T-helper 2 cell treated with Interferon-gamma antibody and Interleukin-4, amounts not matched to agents 100 ng/mL and 5 ng/mL, for 36 hours (primary cell): ENCODE data around the gene NCF4. TPM values are rescaled to one million over a fixed set of nuclear protein-coding genes. Genes with fewer than 3 reads are reported as not detected.

Experiments used
- intact Hi-C: fragments of 100-400 bp; cut with micrococcal nuclease; formaldehyde crosslinking; loops from one replicate; pipeline ENCODE4 v1.15.1; 2023
- total RNA-seq: library from RNA; stranded (reverse); gene quantifications from 2 replicates; pipeline ENCODE4 v1.2.3, GENCODE V29; 2022

The NCF4 gene
- 53.0 and 57.0 TPM in 2 replicates for total RNA-seq

GRCh38 chr22:36860821-36861659 lies at the start of gene NCF4:
Gene NCF4, plus strand, starts transcription at chr22:36861006. Its CDS starts 166 bp downstream, at chr22:36861172.
- intact Hi-C loops: loop anchor here (5.0 kb wide), 1 partner anchor 41 kb away; no protein-coding TSS in a partner anchor

GRCh38 chr22:36811094-36811800 lies 49.6 kb upstream of the NCF4 start:
- intact Hi-C loops: no loop called here

- intact Hi-C loops: no loop called here
Measured at GRCh38 chr22:36814801-36815200, 46.0 kb upstream of the NCF4 start.

DNA sequence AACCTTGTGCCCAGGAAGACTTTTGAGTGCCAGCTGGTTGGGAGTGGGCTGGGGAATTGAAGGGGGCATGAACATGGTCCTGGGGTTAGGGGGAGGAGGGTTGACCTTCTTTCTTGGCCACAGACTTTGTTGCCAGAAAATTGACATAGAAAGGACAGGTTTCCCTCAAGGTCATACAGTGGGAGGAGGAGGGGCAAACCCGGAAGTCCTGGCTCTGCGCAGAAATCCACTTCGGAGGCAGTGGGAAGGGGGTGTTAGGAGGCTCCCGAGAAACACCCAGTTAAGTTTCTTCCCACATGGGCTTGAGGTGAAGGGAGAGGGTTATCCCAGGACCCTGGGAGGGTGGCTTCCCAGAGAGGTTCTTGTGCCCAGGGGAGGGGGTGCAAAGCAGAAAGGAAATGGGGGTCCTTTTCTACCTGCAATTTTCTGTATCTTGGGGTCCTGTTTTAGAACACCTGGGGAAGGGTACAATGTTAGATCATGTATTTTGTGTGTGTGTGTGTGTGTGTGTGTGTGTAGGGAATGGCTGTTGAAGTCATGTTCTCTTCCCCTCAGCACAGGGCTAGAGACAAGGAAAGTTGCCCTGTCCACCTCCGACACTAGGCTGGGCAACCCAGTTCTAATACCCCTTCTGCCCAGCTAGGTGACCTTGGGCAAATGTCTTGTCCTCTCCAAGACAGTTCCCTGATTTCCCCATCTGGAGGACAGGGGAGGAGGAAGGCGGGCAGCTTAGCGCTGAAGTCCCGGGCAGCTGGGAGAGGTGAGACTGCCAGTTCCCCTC lies 45.1 kb upstream of the NCF4 start:
- intact Hi-C loops: no loop called here

GRCh38 chr22:36816339-36816635 lies 44.5 kb upstream of the NCF4 start:
- intact Hi-C loops: no loop called here

DNA sequence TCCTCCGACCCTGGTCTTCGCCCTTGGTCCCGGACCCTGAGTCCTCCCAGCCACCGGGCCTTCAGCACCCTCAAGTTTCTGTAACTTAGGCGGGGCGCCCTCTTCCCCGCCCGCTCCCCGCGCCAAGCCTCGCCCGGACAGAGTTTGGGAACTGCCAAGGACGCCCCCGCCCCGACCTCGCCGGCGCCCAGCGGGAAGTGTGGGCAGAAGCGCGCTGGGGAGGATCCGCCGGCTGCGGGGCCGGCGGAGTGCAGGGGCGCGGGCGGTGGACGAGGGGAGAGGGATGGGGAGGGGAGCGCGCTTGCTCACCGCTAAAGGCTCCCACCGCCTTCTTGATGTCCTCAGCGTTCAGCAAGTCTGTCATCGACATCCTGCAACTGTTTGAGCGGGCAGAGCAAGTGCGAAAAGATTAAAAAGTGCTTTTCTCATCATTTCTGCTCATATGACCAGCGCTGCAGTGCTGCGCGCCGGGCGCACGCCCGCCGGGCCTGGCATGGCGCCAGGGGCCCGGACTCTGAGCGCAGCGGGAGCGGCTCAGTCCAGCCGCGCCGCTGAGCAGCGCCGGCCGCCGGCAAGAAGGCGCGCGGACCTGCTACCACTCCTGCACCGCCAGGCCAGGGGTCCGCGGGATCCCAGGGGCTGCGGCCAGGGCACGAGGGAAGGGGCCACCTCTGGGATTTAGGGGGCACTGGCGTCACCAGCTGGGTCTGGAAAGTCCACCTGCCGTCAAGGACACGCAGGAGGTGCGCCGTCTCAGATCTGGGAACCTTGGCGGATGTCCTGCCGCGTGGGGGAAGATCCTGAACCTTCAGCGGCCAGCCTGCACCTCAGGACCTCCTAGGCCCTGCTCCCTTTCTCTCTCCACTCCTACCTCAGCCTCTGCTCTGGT lies 43.9 kb upstream of the NCF4 start, which contains the start of gene PVALB:
Gene PVALB (minus strand): TSS at position 400 of the 889 bp plus-strand sequence. CDS start 30 bp downstream, at position 370.
- intact Hi-C loops: no loop called here

DNA sequence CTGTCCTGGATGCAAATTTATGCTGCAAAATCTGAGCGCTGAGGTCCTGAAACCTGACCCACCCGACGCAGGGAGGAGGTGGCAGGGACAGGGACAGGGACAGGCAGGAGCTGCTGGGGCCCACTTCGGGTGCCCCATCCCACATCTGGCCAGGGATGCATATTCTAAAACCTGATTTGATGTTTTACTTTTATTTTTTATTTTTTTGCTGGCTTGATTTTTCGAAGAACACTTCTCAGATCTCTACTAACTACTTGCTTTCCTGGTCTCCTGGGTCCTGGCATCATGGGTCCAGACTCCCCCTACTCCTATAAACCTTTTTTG lies 43.3 kb upstream of the NCF4 start:
- intact Hi-C loops: no loop called here

DNA sequence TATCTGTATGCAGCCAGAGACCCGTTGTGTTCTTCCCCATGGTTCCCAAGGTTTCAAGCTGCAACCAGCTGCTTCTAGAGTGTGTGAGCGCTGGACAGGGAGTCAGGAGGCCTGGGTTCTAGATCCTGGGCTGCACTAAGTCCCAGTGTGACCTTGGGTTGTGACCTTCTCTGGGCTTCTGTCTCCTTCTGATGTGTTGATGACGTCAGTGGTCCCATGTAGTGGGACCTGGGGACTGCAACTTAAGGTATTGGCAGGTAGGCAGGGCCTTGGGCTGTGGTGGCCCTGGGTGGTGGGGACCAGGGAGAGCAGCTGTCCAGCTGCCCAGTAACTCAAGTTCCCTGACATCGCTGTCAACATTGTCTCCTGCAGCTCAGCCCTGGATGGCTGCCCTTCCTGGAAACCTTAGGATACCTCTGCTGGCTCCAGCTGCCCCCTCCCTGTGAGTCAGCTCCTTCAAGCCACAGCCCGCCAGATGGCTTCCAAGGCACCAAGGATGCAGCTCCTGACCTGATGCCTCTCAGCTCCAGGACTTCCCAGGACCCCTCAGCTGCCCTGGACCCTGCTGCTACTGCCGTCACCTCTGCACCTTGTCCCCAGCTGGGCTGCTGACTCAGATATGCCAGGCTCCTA lies 42.7 kb upstream of the NCF4 start:
- intact Hi-C loops: no loop called here

- intact Hi-C loops: no loop called here
Measured at GRCh38 chr22:36819112-36819511, 41.7 kb upstream of the NCF4 start.

- intact Hi-C loops: no loop called here
Measured at GRCh38 chr22:36822581-36822980, 38.2 kb upstream of the NCF4 start.

DNA sequence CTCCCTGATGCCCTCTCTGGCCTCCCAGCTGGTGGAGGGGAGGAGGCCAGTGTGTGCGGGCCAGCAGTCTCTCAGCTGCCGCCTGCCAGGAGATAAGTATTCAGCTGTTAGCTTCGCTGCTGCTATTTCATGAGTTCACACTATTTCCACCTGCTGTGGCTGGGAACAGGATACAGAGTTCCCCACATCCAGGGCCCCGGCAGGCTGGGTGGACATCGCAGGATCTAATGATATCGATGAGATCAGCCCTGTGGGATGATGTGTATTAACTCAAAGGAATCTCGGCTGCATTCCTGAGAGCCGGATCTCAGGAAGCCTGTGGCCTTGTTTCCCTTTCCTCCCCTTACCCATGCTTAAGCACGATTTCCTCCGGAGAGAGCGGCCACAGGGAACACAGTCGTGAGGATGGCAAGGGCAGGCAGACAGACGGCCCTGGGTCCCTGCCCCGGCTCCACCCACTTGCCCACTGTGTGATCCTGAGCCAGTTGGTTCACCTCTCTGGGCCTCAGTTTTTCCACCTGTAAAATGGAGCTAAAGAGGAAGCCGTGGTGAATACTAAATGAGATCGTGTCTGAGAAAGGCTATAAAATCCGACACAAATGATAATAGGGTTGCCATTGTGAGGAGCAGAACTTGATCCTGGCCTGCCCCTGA lies 37.5 kb upstream of the NCF4 start:
- intact Hi-C loops: no loop called here

- intact Hi-C loops: no loop called here
Measured at GRCh38 chr22:36824655-36825054, 36.2 kb upstream of the NCF4 start.

- intact Hi-C loops: no loop called here
Measured at GRCh38 chr22:36826262-36826661, 34.5 kb upstream of the NCF4 start.

DNA sequence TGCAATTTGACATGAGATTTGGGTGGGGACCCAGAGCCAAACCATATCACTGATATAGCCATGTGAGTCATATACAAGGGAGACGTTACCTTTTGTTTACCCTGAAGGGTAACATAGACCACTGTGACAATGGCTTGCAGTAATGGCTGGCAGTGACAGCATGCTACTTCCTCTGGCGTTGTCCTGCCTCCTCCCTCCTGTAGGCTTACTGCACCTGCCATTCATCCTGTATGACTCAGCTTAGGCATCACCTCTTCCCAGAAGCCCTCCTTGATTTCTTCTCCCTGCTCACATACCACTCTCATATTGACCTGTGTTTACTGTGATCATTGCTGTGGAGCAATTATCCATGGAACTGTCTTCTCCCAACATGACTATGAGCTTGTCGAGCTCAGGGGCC lies 32.0 kb upstream of the NCF4 start:
- intact Hi-C loops: no loop called here

- intact Hi-C loops: no loop called here
Measured at GRCh38 chr22:36829370-36830002, 31.3 kb upstream of the NCF4 start.

- intact Hi-C loops: no loop called here
Measured at GRCh38 chr22:36830601-36831000, 30.2 kb upstream of the NCF4 start.

DNA sequence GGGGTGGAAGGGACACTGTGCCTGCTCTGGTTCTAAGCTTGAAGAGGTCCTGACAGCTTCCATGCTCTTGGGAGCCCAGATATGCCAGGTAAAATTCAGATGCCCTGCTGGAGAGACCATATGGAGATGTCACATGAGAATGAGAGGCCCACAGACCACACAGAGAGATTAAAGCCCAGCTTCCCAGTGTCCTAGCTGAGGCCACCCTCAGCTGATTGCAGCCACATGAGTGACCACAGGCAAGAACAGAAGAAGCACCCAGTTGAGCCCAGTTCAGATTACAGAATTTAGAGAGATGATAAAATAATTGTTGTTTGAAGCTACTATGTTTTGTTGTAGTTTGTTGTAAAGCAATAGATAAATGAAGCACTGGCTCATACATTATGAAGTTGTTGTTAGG lies 29.6 kb upstream of the NCF4 start:
- intact Hi-C loops: no loop called here

GRCh38 chr22:36831717-36832116 lies 29.1 kb upstream of the NCF4 start:
- intact Hi-C loops: no loop called here

DNA sequence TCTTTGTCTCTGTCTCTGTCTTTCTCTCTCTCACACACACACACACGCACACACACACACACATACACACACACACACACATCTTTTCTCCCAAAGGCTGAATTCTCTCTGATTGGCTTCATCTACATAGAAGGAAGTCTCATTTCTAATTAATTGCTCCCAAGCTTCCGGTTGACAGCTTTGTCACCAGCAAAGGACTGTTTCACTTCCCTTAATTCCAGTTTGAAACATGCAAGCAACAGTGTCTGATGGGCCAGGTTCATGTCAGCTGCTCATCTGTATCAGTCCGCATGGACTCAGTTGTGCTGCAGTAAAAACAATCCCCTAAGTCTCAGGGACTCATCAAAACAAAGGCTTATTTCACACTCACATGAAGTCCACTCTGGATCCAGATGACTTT lies 27.7 kb upstream of the NCF4 start:
- intact Hi-C loops: no loop called here

DNA sequence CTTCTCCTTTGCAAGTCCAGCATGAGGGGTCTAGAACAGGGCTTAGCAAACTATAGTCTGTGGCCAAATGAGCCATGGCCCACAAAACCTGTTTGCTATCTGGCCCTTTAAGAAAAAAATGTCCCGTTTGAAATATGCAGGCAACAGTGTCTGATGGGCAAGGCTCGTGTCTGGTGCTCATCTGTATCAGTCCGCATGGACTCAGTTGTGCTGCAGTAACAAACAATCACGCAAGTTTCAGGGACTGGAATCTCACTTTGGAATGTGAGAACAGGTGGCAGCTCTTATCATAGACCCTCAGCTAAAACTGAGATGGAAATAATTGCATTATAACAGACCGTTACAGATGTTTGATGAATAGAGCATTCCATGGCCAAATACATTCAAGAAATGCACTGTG lies 24.9 kb upstream of the NCF4 start:
- intact Hi-C loops: no loop called here
